Activated T-cell treated with anti-CD3 and anti-CD28 coated beads, Interleukin-2, amount 50 U/mL, for 4 hours (primary cell): ENCODE measurements around the gene ADM5. TPM values are rescaled to one million over a fixed set of nuclear protein-coding genes. Genes with fewer than 3 reads are reported as not detected.

Experiments
- ATAC-seq, 2 donors: fragments of 200-7000 bp; cut with Tn5 transposase; one replicate each; pipeline ENCODE4 v1.10.0; 2021
- DNase-seq: peaks from one replicate; pipeline ENCODE4 v3.0.0-alpha.2; 2020
- H3K27me3 Mint-ChIP-seq: one replicate; pipeline ENCODE4 v1.8.0; 2021; ENCODE audit warnings: low read depth, mixed read lengths
- H3K36me3 Mint-ChIP-seq: one replicate; pipeline ENCODE4 v1.8.0; 2022; ENCODE audit warnings: mixed read lengths; ENCODE audit not compliant: insufficient read depth
- H3K4me1 Mint-ChIP-seq: one replicate; pipeline ENCODE4 v1.8.0; 2021; ENCODE audit warnings: low read depth, mixed read lengths
- H3K4me3 Mint-ChIP-seq: one replicate; pipeline ENCODE4 v1.8.0; 2021; ENCODE audit warnings: mild to moderate bottlenecking, moderate library complexity, mixed read lengths
- H3K9me3 Mint-ChIP-seq: one replicate; pipeline ENCODE4 v1.8.0; 2021; ENCODE audit warnings: mixed read lengths
- total RNA-seq, 3 donors: library from RNA; stranded (reverse); gene quantifications; one replicate each; pipeline ENCODE4 v1.2.1, GENCODE V29; 2021

The ADM5 gene
- total RNA-seq, 3 donors from 2014 or later = 16.3 to 20.8 (median 17.2) TPM

GRCh38 chr19:49680421-49681351 lies 8.7 kb upstream of the ADM5 start:
- H3K27me3 Mint-ChIP-seq = no peaks in the 10 kb centered on the region
- peaks cover 28% of the 10 kb centered on the region for H3K36me3 Mint-ChIP-seq
- peak; percentile 95 for DNase-seq
- peak overlapping the region; percentile 46 for H3K4me3 Mint-ChIP-seq
- peak; percentile 4 to 9 for ATAC-seq
- H3K9me3 Mint-ChIP-seq = no peaks in the 10 kb centered on the region
- H3K4me1 Mint-ChIP-seq = peaks cover 30% of the 10 kb centered on the region

GRCh38 chr19:49681830-49682229 lies 7.6 kb upstream of the ADM5 start:
- Mint-ChIP-seq H3K4me1 (peaks cover 23% of the 10 kb centered on the region), H3K4me3 (no peak overlapping the region), H3K27me3 (no peaks in the 10 kb centered on the region), H3K9me3 (no peaks in the 10 kb centered on the region), H3K36me3 (peaks cover 31% of the 10 kb centered on the region)
- no peak for DNase-seq
- no peak for ATAC-seq

- DNase-seq = no peak
- no peaks in the 10 kb centered on the region for H3K9me3 Mint-ChIP-seq
- H3K36me3 Mint-ChIP-seq = peaks cover 34% of the 10 kb centered on the region
- peaks cover 23% of the 10 kb centered on the region for H3K4me1 Mint-ChIP-seq
- H3K27me3 Mint-ChIP-seq = no peaks in the 10 kb centered on the region
- no peak overlapping the region for H3K4me3 Mint-ChIP-seq
- no peak for ATAC-seq
Observed at GRCh38 chr19:49682274-49682673, 7.1 kb upstream of the ADM5 start.

GRCh38 chr19:49683814-49684250 lies 5.6 kb upstream of the ADM5 start:
- Mint-ChIP-seq H3K4me1 (peaks cover 18% of the 10 kb centered on the region), H3K9me3 (no peaks in the 10 kb centered on the region), H3K36me3 (peaks cover 34% of the 10 kb centered on the region), H3K27me3 (no peaks in the 10 kb centered on the region), H3K4me3 (no peak overlapping the region)
- DNase-seq (no peak), ATAC-seq (no peak)

- ATAC-seq = no peak
- H3K4me1 Mint-ChIP-seq = peaks cover 16% of the 10 kb centered on the region
- H3K36me3 Mint-ChIP-seq = peaks cover 34% of the 10 kb centered on the region
- H3K4me3 Mint-ChIP-seq = no peak overlapping the region
- no peak for DNase-seq
- H3K27me3 Mint-ChIP-seq = no peaks in the 10 kb centered on the region
- H3K9me3 Mint-ChIP-seq = no peaks in the 10 kb centered on the region
Observed at GRCh38 chr19:49684251-49684982, 5.0 kb upstream of the ADM5 start.

GRCh38 chr19:49684983-49685553 lies 4.3 kb upstream of the ADM5 start:
- ATAC-seq (no peak), DNase-seq (no peak)
- H3K9me3 Mint-ChIP-seq = no peaks in the 10 kb centered on the region
- no peak overlapping the region for H3K4me3 Mint-ChIP-seq
- H3K36me3 Mint-ChIP-seq = peaks cover 35% of the 10 kb centered on the region
- H3K27me3 Mint-ChIP-seq = no peaks in the 10 kb centered on the region
- peaks cover 14% of the 10 kb centered on the region for H3K4me1 Mint-ChIP-seq

GRCh38 chr19:49685845-49686332 lies 3.5 kb upstream of the ADM5 start:
- Mint-ChIP-seq H3K36me3 (peaks cover 36% of the 10 kb centered on the region), H3K4me3 (no peak overlapping the region), H3K4me1 (peaks cover 16% of the 10 kb centered on the region), H3K9me3 (no peaks in the 10 kb centered on the region), H3K27me3 (peaks cover 7% of the 10 kb centered on the region)
- DNase-seq (no peak), ATAC-seq (no peak)

GRCh38 chr19:49686503-49687088 lies 2.8 kb upstream of the ADM5 start:
- Mint-ChIP-seq H3K4me3 (no peak overlapping the region), H3K4me1 (peaks cover 21% of the 10 kb centered on the region), H3K27me3 (peaks cover 14% of the 10 kb centered on the region), H3K36me3 (peaks cover 34% of the 10 kb centered on the region), H3K9me3 (no peaks in the 10 kb centered on the region)
- no peak for DNase-seq
- ATAC-seq = no peak

GRCh38 chr19:49687150-49687549 lies 2.2 kb upstream of the ADM5 start:
- Mint-ChIP-seq H3K9me3 (no peaks in the 10 kb centered on the region), H3K4me1 (peaks cover 21% of the 10 kb centered on the region), H3K36me3 (peaks cover 34% of the 10 kb centered on the region), H3K4me3 (no peak overlapping the region), H3K27me3 (peaks cover 15% of the 10 kb centered on the region)
- ATAC-seq (no peak), DNase-seq (no peak)

- H3K4me1 Mint-ChIP-seq = peaks cover 17% of the 10 kb centered on the region
- ATAC-seq (no peak), DNase-seq (no peak)
- H3K36me3 Mint-ChIP-seq = peaks cover 30% of the 10 kb centered on the region
- no peaks in the 10 kb centered on the region for H3K9me3 Mint-ChIP-seq
- no peak overlapping the region for H3K4me3 Mint-ChIP-seq
- H3K27me3 Mint-ChIP-seq = peaks cover 15% of the 10 kb centered on the region
Observed at GRCh38 chr19:49687566-49688316, 1.7 kb upstream of the ADM5 start.

- H3K4me1 Mint-ChIP-seq = peaks cover 17% of the 10 kb centered on the region
- no peaks in the 10 kb centered on the region for H3K9me3 Mint-ChIP-seq
- peaks cover 27% of the 10 kb centered on the region for H3K36me3 Mint-ChIP-seq
- DNase-seq (no peak), ATAC-seq (no peak)
- peaks cover 16% of the 10 kb centered on the region for H3K27me3 Mint-ChIP-seq
- no peak overlapping the region for H3K4me3 Mint-ChIP-seq
Observed at GRCh38 chr19:49688531-49689132, 762 bp upstream of the ADM5 start.

GRCh38 chr19:49690079-49690655 lies 773 bp downstream of the ADM5 start:
- Mint-ChIP-seq H3K9me3 (no peaks in the 10 kb centered on the region), H3K4me1 (peaks cover 17% of the 10 kb centered on the region), H3K27me3 (peaks cover 16% of the 10 kb centered on the region), H3K4me3 (peak overlapping the region; percentile 77), H3K36me3 (peaks cover 15% of the 10 kb centered on the region)
- DNase-seq (no peak), ATAC-seq (peak; percentile 10 to 15)
